Activated effector memory CD4-positive, alpha-beta T cell treated with Interleukin-2 at 50 U/mL for 16 hours (primary cell): ENCODE results near the gene CUL9.
A peak's percentile ranks its signal among the peaks of the same experiment; 100 is the strongest.

ENCODE experiments used
- DNase-seq: peaks from one replicate; pipeline ENCODE4 v3.0.0-alpha.2; 2020

Gene CUL9

DNA sequence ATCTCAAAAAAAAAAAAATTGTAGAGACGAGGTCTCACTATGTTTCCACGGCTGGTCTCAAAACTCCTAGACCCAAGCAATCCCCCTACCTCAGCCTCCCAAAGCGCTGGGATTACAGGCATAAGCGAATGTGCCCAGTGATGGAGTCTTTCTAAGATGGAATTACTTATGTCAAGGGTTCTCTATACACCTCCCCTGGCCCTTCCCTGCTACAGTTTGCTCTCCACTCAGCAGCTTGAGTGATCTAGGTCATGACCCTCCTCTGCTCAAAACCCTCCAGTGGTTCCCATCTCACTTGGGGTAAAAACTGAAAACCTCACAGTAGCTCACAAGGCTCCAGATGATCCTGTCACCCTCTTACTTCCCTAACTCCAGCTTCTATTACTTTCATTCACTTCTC is 49.1 kb downstream of the CUL9 start:
- DNase-seq: no peak

DNA sequence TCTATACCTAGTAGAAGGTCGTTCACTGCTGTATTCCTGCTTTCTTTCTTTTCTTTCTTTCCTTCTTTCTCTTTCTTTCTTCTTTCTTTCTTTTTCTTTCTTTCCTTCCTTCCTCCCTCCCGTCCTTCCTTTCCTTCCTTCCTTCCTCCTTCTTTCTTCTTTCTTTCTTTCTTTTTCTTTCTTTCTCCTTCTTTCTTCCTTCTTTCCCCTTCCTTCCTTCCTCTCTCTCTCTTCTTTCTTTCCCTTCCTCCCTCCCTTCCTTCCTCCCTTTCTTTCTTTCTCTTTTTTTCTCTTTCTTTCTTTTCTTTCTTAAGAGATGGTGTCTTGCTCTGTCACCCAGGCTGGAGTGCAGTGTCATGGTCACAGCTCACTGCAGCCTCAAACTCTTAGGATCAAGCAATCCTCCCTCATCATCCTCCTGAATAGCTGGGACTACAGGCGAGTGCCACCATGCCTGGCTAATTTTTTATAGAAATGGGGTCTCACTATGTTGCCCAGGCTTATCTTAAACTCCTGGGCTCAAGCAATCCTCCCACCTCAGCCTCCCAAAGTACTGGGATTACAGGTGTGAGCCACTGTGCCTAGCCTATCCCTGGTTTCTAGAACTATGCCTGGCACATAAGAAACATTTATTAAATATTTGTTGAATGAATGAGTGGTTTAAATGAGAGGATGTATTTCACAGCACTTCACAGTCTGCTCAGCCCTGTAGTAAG is 49.9 kb downstream of the CUL9 start:
- no peak for DNase-seq

DNA sequence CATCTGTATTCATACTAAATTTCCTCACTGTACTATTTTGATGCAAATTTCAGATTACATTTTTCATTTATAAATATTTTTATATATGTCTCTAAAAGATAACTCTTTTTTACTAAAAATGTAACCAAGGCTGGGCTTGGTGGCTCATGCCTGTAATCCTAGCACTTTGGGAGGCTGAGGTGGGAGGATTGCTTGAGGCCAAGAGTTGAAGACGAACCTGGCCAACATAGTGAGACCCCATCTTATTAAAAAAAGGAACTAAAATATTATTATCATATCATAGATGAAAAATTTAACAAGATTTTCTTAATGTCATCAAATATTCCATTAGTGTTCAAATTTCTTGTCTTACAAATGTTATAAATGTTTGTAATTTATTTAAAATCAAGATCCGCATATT is 53.8 kb downstream of the CUL9 start:
- no peak for DNase-seq

DNA sequence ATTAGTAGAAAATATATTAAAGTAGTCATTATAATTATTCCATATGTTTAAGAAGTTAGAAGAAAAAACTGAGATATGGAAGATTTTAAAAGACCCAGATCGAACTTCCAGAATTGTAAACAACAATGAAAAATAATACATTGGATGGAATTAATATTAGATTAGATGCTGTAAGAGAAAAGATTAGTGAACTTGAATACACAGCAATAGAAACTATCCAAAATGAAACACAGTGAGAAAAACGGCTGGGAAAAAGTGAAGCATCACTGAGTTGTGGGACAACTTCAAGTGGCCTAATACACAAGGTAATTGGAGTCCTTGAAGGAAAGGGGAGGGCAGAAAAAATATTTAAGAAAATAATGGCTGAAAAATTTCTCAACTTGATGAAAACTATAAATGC is 57.1 kb downstream of the CUL9 start:
- no peak for DNase-seq

DNA sequence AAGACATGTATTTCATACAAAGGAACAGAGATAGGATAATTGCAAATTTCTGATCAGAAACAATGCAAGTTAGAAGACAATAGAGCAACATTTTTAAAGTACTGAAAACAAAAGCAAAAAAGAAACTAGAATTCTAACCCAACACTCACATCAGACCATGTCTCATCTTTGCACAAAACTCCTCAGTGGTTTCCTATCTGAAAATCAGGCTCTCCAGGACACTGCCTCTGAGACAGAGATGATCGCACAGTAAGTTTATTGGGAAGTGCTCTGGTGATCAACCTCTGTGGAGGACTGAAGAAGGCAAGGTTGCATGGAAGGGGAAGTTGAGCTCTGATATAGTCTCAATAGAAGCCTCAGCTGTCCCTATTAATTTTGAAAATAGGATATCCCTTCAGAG is 59.0 kb downstream of the CUL9 start:
- DNase-seq: no peak

DNA sequence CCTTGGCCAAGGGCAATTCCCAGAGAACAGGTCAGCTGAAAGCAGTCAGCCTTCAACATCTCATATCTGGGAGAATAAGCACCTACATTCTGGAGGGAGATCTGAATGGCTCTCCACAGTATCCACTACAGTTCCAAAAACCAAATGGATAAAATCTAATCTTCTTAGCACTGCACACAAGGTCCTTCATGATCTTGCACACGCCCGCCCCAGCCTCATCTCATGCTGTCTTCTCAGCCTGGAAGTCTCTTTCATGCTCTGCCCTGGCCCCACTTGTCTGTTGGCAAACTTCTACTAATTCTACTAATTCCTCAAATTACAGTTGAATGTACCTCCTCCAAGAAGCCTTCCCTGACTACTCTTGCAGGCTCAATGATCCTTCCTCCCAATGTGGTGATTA is 59.5 kb downstream of the CUL9 start:
- no peak for DNase-seq

DNA sequence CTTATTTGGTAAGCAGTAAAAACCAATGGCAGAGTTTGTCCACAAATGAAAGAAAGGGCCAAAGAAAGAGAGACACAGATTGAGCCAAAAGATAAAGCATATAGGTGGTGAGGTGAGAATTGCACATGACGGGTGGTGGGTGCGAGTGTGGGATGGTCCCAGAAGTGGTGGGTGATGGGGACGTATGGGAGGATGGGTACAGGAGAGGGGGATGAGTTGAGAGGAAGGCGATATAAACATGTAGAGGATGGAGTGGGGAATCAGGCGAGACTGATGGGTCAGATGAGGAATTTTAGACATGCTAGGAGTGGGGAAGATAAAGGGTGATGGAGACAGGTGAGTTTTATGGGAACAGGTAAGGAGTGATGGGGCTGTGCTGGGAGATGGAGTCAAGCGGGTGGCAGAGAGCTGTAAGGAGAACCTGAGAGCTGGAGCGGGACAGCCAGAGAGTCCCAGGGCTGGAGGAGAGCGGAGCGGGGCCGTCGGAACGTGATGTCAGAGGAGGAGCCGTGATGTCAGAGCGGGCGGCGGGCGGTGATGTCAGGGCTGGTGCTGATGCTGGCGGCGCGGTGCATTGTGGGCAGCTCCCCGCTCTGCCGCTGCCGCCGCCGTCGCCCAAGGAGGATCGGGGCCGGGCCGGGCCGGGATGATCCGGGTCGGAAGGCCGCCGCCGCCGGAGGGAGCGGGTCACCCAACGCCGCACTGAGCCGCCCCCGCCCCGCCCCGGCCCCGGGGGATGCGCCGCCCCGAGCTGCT is 61.1 kb downstream of the CUL9 start, which contains the start of gene TTBK1:
Gene TTBK1 (plus strand): TSS at position 574 of the 756 bp plus-strand sequence. CDS start 3,180 bp downstream, outside the sequence.
- no peak for DNase-seq

DNA sequence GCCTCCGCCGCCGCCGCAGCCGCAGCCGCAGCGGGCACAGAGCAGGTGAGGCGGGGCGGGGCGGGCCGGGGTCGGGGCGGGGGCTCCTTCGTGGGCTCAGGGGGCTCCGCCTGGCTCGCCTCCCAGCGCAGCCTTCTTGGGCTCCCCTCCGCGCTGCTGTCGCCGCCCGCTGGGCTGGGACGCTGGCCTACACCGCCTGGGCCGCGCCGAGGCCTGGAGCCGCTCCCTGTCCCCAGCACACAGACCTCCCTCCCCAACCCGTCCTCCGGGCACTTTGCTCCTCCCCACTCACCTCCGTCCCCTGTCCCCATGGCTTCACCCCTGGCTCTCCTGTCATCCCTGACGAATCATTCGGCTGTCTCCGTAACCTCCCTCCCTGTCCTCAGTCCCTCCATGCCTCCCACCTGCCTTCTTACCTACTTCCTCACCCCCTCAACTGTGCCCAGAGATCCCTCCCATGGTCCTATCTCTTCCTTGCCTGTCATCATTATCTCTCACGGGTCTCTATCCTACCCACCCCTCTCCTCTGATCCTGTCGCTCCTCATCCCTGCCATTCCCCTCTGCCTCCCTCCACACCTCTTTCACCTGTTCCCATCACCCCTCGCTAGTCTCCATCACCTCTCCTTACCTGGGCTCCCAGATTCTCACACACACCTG is 61.8 kb downstream of the CUL9 start:
- DNase-seq: no peak

DNA sequence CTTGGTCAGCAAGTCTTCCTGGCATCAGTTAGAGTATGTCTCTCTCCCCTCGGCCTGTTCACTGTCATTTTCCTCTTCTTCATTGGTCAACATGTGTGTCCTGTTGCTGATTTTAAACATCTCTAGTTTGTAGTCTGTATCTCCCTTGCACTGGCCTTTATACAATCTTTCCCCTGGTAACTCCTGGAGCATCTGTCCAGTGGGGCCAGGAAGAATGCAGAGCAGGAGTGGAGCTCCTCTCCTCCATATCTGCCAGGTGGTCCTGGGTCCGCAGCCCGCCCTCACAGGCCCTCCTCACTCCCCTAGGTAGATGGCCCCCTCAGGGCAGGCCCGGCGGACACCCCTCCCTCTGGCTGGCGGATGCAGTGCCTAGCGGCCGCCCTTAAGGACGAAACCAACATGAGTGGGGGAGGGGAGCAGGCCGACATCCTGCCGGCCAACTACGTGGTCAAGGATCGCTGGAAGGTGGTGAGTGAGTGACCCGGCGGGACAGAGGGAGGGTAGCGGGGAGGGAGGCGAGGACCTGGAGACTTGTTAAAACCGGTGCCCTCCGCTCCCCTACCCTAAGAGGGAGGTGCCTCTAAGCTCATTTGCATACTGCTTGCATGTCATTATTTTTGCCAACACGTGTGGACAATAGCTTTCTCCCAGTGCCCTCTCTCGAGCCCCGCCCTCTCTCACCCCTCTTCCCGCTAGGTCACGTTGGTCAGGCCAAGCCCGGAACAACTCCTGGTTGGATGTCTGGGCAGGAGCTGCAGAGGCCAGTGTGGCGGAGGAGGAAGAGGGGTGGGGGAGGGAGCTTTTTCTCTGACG is 64.5 kb downstream of the CUL9 start:
- no peak for DNase-seq

DNA sequence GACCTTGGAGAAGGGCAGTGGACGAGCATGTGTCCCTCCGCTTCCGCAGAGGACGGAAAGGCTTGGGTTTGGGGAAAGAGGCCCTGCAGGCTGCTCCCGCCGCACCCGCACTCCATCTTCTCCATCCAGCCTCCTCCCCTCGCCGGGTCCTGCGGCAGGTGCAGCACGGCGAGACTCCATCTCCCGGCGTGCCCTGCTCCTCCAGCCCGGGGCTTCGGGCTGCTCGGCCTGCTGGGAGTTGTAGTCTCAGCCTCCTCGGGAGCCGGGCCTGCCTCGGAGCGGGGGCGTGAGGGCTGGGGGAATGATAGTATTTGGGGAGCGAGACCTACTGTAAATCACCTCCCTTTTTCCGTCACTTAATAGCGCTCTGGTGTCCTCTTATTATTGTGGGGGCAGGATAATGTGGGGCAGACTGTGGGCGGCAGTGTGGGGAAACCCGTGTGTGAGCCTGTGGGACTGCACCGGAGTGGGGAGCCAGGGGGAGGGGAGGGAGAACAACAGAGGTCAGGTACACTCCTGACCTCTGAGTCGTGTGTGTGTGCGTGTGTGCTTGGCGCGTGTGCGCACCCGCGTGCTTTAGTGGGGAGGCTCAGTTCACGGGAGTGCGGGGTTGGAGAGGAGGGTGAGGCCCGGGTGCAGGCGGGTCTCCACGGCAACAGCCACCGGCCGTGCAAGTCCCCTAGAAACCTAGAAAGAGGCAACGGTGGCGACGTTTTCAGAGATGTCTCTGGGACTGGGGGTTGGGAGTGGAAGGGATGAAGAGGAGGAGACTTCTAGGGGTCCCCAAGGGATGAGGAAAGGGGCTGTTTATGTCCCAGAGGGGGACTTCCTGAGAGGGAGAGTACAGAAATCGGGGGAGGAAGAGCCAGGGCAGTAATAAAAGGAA is 65.4 kb downstream of the CUL9 start:
- DNase-seq: peak; percentile 68

DNA sequence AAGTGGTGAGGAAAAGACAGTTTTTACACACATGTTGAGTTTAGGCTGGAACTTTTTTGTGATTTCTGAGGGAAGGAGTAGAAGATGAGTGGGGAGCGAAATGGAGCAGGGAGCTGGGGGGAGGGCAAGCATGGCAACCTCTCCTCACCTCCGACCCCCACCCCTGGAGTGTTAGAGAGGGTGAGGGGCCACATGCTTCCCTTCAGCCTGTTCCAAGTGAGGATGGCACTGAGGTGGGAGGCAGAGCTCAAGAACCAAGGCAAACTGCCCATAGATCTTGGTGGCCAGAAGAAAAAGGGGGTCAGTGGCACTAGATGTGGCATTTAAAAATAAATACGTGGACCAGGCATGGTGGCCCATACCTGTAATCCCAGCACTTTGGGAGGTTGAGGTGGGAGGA is 66.1 kb downstream of the CUL9 start:
- DNase-seq: no peak

DNA sequence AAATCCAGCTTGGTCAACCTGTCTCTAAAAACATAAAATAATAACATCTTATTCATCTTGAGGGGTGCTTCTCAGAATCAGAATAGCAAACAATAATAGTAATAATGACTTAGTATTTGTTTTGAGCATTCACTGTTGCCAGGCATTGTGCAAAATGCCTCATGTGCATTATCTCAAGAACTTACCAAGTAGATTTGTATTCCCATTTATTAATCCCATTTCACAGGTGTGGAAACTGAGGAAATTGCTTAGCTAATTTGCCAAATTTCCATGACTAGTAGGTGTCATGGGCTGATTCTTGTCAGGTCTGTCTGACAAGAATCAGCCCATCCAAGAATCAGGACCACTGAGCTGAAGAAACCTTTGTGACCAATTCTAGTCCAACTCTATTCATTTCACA is 66.8 kb downstream of the CUL9 start:
- no peak for DNase-seq

DNA sequence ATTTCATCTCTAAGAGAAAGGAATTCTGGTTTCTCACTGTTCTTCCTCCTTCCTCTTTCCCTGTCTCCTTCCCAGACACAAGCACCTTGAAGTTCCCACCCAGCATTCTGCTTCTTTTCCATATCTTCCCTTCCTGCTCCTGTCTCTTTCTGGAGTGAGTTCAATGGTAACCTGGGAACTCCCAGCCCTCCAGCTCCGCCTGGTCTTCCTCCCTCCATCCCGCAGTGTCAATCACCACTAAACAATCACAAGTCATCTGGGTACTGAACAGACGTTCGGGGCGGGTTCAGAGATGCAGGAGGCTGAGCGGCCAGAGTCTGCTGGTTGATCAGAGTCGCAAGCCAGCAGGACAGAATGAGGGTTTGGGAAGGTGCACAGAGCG is 69.0 kb downstream of the CUL9 start:
- no peak for DNase-seq

DNA sequence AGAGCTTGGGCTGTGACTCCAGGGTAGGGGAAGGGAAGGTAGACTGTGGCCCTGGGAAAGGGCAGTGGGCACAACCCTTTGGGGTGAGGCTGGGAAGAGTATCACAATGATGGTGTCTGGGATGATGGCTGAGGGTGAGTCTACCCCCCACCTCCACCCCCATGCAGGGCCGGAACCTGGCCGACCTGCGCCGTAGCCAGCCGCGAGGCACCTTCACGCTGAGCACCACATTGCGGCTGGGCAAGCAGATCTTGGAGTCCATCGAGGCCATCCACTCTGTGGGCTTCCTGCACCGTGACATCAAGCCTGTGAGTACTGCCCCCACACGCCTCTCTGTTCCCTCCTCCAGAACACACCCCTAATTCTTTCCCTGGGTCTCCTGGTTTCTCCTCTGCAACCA is 71.4 kb downstream of the CUL9 start:
- no peak for DNase-seq

DNA sequence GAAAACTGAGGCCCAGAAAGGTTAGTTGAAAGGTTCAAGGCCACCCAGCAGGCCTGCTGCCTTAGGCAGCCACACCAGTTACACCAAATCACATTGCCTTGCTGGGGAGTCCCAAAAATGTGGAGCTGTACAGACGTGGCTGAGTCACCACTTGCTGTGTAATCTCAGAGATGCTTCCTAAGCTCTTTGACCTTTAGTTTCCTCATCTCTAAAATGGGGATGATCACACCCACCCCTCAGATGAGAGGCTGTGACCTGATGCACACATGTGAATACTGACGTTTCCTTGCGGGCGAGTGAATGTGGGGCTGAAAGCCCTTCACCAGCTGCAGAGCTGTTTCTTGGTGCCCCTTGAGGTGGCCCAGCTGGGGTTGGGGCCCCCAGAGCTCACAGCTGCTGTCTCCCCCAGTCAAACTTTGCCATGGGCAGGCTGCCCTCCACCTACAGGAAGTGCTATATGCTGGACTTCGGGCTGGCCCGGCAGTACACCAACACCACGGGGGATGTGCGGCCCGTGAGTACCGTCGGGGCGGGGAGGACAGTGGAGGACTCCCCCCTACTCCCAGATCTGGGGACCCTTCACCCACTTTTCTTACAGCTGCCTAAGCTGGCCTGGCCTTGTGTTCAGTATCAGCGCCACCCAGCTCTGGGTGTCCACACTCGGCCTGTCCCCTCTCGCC is 72.3 kb downstream of the CUL9 start:
- no peak for DNase-seq

DNA sequence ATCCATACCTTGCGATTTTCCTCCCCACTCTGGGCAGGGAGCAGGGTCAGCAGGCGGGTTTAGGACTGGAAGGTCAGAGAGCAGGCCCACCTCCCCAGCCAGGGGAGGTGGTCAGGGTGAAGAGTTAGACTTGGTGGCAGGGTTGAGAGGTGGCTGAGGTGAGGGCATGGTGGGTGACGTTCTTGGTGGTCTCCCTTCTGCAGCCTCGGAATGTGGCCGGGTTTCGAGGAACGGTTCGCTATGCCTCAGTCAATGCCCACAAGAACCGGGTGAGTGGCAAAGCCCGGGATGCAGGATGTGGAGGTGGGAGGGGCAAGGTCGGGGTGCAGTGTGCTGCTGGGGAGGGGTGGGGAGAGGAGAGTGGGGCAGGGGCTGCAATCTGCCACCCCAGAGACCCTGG is 72.8 kb downstream of the CUL9 start:
- no peak for DNase-seq

DNA sequence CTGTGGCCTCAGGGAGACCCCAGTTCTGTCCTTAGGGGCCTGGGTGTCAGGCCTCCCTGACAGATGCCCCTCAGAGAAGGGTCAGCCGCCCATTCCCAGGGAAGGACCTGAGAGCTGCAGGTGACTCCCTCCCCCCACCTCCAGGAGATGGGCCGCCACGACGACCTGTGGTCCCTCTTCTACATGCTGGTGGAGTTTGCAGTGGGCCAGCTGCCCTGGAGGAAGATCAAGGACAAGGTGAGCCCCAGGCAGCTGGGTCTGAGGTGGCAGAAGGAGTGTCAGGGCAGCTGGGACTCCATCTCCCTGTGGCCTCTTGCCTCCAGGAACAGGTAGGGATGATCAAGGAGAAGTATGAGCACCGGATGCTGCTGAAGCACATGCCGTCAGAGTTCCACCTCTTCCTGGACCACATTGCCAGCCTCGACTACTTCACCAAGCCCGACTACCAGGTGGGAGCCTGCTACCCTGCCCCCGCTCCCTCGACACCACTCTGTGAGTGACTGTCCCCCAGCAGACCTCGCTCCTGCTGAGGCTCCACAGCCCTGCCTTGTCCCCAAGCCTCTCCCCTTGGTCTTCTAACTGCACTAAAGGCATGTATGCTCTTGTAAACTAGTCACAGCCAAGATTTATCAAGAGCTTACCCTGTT is 73.5 kb downstream of the CUL9 start:
- DNase-seq: no peak

DNA sequence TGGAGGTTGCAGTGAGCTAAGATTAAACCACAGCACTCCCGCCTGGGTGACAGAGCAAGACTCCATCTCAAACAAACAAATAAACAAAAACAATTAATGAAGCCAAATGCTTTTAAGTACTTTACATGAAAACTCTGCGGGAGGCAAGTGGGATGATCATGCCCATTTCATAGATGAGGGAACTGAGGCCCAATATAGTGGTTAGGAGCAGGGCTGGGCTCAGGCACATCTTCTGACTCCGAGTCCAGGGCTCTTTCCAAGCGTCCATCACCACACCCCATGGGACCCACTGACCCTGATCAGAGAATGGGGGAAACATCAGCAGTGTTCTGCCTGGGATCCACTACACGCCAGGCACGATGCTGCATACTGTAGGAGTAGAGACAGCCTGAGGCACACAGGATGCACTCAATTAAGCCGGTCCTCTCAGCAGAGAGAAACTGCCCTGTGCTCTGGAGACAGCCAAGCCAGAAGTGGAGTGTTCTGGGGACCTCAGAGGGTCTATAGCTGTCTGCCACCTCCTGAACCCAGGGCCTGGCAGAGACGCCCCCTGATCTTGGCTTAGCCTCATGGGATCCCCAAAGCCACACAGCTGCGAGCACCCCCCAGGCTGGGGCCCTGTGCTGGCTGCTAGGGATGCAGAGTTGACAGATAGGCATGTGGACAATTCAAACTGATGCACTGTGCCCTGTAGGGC is 74.8 kb downstream of the CUL9 start:
- no peak for DNase-seq

DNA sequence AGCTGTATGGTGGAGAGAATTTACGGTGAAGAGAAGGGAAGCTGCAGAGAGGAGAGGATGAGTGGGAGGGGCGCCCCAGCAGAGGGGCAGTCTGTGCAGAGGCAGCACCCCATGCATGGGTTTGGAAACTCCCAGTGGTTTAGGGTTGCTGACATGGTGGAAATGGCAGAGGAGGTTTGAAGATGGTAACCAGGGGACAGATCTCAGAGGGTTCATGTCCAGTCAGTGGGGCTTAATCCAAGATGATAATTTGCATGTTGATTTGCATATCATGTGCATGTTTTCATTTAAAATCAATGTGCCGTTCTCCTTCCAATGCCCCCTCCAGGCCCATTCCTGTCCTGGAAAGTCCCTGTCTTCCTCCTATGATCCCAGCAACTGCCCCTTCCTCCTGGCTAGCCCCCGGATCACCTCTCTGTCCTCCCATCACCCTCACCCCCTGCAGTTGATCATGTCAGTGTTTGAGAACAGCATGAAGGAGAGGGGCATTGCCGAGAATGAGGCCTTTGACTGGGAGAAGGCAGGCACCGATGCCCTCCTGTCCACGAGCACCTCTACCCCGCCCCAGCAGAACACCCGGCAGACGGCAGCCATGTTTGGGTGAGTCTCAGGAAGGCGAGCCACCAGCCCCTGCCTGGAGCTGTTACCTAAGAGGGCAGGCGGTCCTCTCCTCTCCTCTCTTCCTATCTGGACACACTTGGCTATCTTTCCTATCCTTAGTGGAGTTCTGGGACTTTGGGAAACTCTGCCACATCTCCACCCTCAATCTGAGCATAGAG is 75.6 kb downstream of the CUL9 start:
- no peak for DNase-seq

DNA sequence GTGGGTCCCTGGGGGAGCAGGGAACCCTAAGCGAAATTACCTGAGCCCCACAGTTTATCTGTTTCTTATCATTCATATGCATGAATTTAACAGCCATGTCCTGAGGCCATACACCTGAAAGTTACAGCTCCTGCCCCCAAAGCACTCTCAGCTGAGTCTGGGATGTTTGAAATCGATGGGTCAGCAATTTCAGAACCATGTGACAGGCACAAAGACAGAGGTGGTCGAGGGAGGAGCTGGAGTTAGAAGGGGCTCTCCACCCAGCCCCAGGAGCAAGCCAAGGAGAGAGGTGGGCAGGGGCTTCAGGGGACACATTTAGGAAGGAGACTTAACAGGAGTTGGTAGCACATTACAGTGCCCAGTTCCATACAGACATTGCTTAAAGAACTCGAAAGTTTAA is 76.2 kb downstream of the CUL9 start:
- no peak for DNase-seq
